Measurements from ENCODE around the gene NAA38.
A peak's percentile ranks its signal among the peaks of the same experiment; 100 is the strongest.

NAA38 gene

GRCh38 chr17:7885367-7886226, 28.2 kb upstream of the NAA38 start (continued):
- 0 out of 2 replicates have a peak, but pooled peaks have one; percentile 9 for TF ChIP-seq ZNF146 (tag by site-specific recombination; IDR thresholded peaks at IDR 0.05)
- no peak for TF ChIP-seq ZNF747 (tag by site-specific recombination; IDR thresholded peaks at IDR 0.05)
- no peak for TF ChIP-seq ZNF18 (tag by site-specific recombination; IDR thresholded peaks at IDR 0.05)
- no peak for TF ChIP-seq ZNF266 (tag by site-specific recombination; IDR thresholded peaks at IDR 0.05; ENCODE audit: low read depth)
- TF ChIP-seq ZNF580 (tag by site-specific recombination; IDR thresholded peaks at IDR 0.05) = no peak
- TF ChIP-seq TSHZ1 (tag by site-specific recombination; IDR thresholded peaks at IDR 0.05; ENCODE audit: borderline replicate concordance) = peak; percentile 75; the same call in 1 of the 2 replicates
- TF ChIP-seq ZNF830 (tag by site-specific recombination; IDR thresholded peaks at IDR 0.05; ENCODE audit: low read depth) = no peak
- no peak for TF ChIP-seq ZNF26 (tag by site-specific recombination; IDR thresholded peaks at IDR 0.05)
- TF ChIP-seq ZFHX2 (tag by site-specific recombination; conservative IDR thresholded peaks at IDR 0.05) = peak; percentile 88
- TF ChIP-seq ZNF600 (tag by site-specific recombination; IDR thresholded peaks at IDR 0.05) = peak; percentile 29; the same call in 1 of the 2 replicates
- TF ChIP-seq ZNF324 (tag by site-specific recombination; IDR thresholded peaks at IDR 0.05) = peak; percentile 80; the same call in 1 of the 2 replicates
- no peak for TF ChIP-seq ZNF785 (tag by site-specific recombination; IDR thresholded peaks at IDR 0.05)
- peak; percentile 48; the same call in 1 of the 2 replicates for TF ChIP-seq WT1 (tag by site-specific recombination; IDR thresholded peaks at IDR 0.05)
- no peak for TF ChIP-seq ZNF157 (tag by site-specific recombination; IDR thresholded peaks at IDR 0.05)
- TF ChIP-seq ZNF560 (tag by site-specific recombination; IDR thresholded peaks at IDR 0.05; ENCODE audit: borderline replicate concordance) = no peak
- peak; percentile 26; the same call in 1 of the 2 replicates for TF ChIP-seq ZNF366 (tag by site-specific recombination; conservative IDR thresholded peaks at IDR 0.05)
- TF ChIP-seq ZNF677 (tag by site-specific recombination; IDR thresholded peaks at IDR 0.05) = no peak
- peak; percentile 76; the same call in 1 of the 2 replicates for TF ChIP-seq ZEB2 (tag by site-specific recombination; IDR thresholded peaks at IDR 0.05)
- 0 out of 2 replicates have a peak, but pooled peaks have one; percentile 21 for TF ChIP-seq ZNF596 (tag by site-specific recombination; IDR thresholded peaks at IDR 0.05)
- no peak for TF ChIP-seq AEBP2 (tag by site-specific recombination; IDR thresholded peaks at IDR 0.05; ENCODE audit: borderline replicate concordance)
- TF ChIP-seq GLIS2 (tag by site-specific recombination; IDR thresholded peaks at IDR 0.05) = peak; percentile 97
- peak; percentile 77 for TF ChIP-seq MZF1 (tag by site-specific recombination; IDR thresholded peaks at IDR 0.05; ENCODE audit: borderline replicate concordance)
- TF ChIP-seq SALL2 (tag by site-specific recombination; IDR thresholded peaks at IDR 0.05; ENCODE audit: borderline replicate concordance) = no peak
- TF ChIP-seq ZNF16 (tag by site-specific recombination; IDR thresholded peaks at IDR 0.05; ENCODE audit: low read depth) = no peak
- no peak for TF ChIP-seq ZNF549 (tag by site-specific recombination; IDR thresholded peaks at IDR 0.05)
- TF ChIP-seq ZNF521 (tag by site-specific recombination; IDR thresholded peaks at IDR 0.05) = no peak
- TF ChIP-seq ZNF664 (tag by site-specific recombination; IDR thresholded peaks at IDR 0.05) = no peak
- TF ChIP-seq ZNF626 (tag by site-specific recombination; IDR thresholded peaks at IDR 0.05) = no peak
- TF ChIP-seq ZNF362 (tag by site-specific recombination; IDR thresholded peaks at IDR 0.05) = no peak
- 0 out of 2 replicates have a peak, but pooled peaks have one; percentile 14 for TF ChIP-seq ZBTB8A (tag by site-specific recombination; IDR thresholded peaks at IDR 0.05)

All from HEK293 (cell line).